HEK293T (cell line): ENCODE data around the gene ZFYVE21.
"Not testable (repeated sequence)": the region's sequence is repeated elsewhere in the genome, so short reads cannot be mapped to it uniquely, and the experiment has no call there.

Source experiments
- CTCF ChIA-PET: fragments of 350-600 bp; formaldehyde crosslinking; extraction: SDS; loops from one replicate; lab custom pipeline; 2021; ENCODE audit warnings: antibody characterized with exemption, inconsistent platforms; lab: Yijun Ruan, JAX
- POLR2A ChIA-PET: fragments of 350-600 bp; formaldehyde crosslinking; extraction: SDS; loops from one replicate; lab custom pipeline; 2020; ENCODE audit warnings: antibody characterized with exemption, inconsistent platforms; lab: Yijun Ruan, JAX
- DNase-seq: peaks from one replicate; pipeline ENCODE4 v3.0.0; 2012; ENCODE audit warnings: mixed read lengths; ENCODE audit errors: extremely low spot score
- ARNT ChIP-seq: fragments of 450-650 bp; IDR thresholded peaks from 2 replicates; pipeline ENCODE4 v1.6.1; 2017; ENCODE audit warnings: mild to moderate bottlenecking
- BHLHE40 ChIP-seq: fragments of 450-650 bp; IDR thresholded peaks from 2 replicates; pipeline ENCODE4 v1.6.1; 2016; ENCODE audit warnings: mild to moderate bottlenecking, moderate library complexity, borderline replicate concordance
- CTBP1 ChIP-seq: fragments of 450-650 bp; IDR thresholded peaks from 2 replicates; pipeline ENCODE4 v1.6.1; 2016; ENCODE audit warnings: borderline replicate concordance
- ELF4 ChIP-seq: fragments of 450-650 bp; IDR thresholded peaks from 2 replicates; pipeline ENCODE4 v1.6.1; 2017; ENCODE audit warnings: antibody characterized with exemption
- FOXA1 ChIP-seq: fragments of 450-650 bp; IDR thresholded peaks from 2 replicates; pipeline ENCODE4 v1.6.1; 2016; ENCODE audit warnings: mild to moderate bottlenecking
- FOXK2 ChIP-seq: fragments of 450-650 bp; IDR thresholded peaks from 2 replicates; pipeline ENCODE4 v1.6.1; 2016; ENCODE audit warnings: mild to moderate bottlenecking
- FOXM1 ChIP-seq: fragments of 450-650 bp; IDR thresholded peaks from 2 replicates; pipeline ENCODE4 v1.6.1; 2017; ENCODE audit warnings: mild to moderate bottlenecking, borderline replicate concordance
- HDGF ChIP-seq: fragments of 450-650 bp; IDR thresholded peaks from 2 replicates; pipeline ENCODE4 v1.6.1; 2017; ENCODE audit warnings: antibody characterized with exemption, borderline replicate concordance
- L3MBTL2 ChIP-seq: fragments of 450-650 bp; conservative IDR thresholded peaks from 2 replicates; pipeline ENCODE4 v1.6.1; 2016; ENCODE audit warnings: mild to moderate bottlenecking
- LEF1 ChIP-seq: fragments of 450-650 bp; IDR thresholded peaks from 2 replicates; pipeline ENCODE4 v1.6.1; 2017; ENCODE audit warnings: mild to moderate bottlenecking, borderline replicate concordance
- NFRKB ChIP-seq: fragments of 450-650 bp; IDR thresholded peaks from 2 replicates; pipeline ENCODE4 v1.6.1; 2016; ENCODE audit warnings: mild to moderate bottlenecking, moderate library complexity
- SP1 ChIP-seq: fragments of 450-650 bp; IDR thresholded peaks from 2 replicates; pipeline ENCODE4 v1.6.1; 2017
- SUZ12 ChIP-seq: fragments of 450-650 bp; IDR thresholded peaks from 2 replicates; pipeline ENCODE4 v1.6.1; 2016; ENCODE audit warnings: mild to moderate bottlenecking
- TARDBP ChIP-seq: fragments of 450-650 bp; IDR thresholded peaks from 2 replicates; pipeline ENCODE4 v1.6.1; 2016
- ZNF384 ChIP-seq: fragments of 450-650 bp; IDR thresholded peaks from 2 replicates; pipeline ENCODE4 v1.6.1; 2016
- TF ChIP-seq, protein P1 (sequence below): fragments of 450-650 bp; IDR thresholded peaks from 2 replicates; pipeline ENCODE4 v1.6.1; 2016

Gene ZFYVE21

DNA sequence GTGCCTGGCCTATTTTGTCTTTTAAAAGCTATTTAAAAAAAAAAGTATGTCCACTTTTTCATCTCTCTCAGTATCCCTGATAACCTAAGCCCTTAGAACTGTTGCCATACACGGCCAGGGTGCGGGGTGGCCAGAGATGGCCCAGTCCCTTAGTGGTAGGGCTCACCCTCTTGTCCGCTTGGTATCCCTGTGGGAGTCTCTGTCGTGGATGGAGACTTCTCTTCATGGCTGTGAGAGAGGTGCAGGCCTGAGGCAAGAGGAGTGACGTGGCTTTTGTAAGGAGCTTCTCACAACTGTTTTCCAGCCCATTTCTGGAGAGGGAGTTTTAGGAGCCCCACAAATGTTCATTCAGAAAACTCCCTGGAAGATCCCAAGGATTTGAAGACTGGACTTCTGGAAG lies 27.2 kb upstream of the ZFYVE21 start:
- no peak for TF ChIP-seq SP1
- no peak for TF ChIP-seq LEF1
- TF ChIP-seq SUZ12, result no peak
- TF ChIP-seq, protein P1, sequence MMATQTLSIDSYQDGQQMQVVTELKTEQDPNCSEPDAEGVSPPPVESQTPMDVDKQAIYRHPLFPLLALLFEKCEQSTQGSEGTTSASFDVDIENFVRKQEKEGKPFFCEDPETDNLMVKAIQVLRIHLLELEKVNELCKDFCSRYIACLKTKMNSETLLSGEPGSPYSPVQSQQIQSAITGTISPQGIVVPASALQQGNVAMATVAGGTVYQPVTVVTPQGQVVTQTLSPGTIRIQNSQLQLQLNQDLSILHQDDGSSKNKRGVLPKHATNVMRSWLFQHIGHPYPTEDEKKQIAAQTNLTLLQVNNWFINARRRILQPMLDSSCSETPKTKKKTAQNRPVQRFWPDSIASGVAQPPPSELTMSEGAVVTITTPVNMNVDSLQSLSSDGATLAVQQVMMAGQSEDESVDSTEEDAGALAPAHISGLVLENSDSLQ, result no peak
- no peak for TF ChIP-seq BHLHE40
- TF ChIP-seq L3MBTL2, result no peak
- no peak for TF ChIP-seq CTBP1
- no peak for TF ChIP-seq FOXK2
- no peak for TF ChIP-seq FOXM1
- no peak for TF ChIP-seq ELF4
- TF ChIP-seq NFRKB, result no peak
- TF ChIP-seq ZNF384, result no peak
- TF ChIP-seq HDGF, result no peak
- ChIA-PET CTCF (no interaction called here), POLR2A (no interaction called here)
- no peak for DNase-seq

DNA sequence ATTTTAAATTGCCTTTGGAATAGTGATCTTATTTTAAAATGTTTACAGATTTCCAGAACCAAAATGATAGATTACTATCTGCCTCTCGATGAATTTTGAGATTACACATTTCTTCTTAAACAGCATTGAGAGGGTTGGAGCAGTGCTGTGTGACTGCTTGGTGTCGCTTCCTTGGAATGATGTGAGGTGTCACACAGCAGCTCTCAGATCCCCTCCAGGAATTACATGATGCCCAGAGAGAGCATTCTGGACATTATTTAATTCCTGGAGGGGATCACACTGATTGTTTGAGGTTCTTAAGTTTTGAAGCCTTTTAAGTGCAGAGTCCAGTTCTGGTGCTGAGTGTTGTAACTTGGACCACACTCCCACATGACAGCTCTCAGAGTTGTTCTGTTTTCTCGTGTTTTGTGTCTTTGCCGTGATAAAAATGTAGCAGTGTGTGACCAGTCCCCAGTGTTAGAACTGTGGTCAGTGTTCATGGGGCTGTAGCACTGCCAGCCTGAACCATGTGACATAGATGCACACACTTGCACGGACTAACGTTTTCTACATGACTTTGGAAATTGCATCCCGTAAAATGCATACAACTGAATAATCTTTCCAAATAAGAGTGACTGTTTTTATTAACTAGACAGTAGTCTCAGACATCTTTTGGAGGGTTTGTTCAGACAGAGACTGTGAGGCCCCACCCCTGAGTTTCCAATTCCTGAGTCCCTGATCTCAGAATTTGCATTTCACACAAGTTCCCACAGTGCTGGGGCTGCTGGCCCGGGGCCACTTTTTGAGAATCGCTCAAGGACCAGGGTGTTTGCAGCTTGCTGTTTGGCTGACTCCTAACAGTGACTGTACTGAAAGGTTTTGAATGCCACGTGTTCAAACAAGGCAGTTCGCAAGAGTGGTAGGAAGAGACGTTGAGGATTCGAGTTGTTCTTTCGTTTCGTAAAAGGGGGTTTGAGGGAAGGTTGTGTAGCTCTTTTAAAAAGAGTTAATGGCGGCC lies 26.4 kb upstream of the ZFYVE21 start:
- no peak for TF ChIP-seq BHLHE40
- TF ChIP-seq L3MBTL2, result no peak
- no peak for TF ChIP-seq HDGF
- TF ChIP-seq ELF4, result no peak
- TF ChIP-seq FOXA1, result no peak
- TF ChIP-seq ZNF384, result no peak
- no peak for TF ChIP-seq SUZ12
- TF ChIP-seq FOXK2, result no peak
- no peak for DNase-seq
- CTCF ChIA-PET, result interaction anchor here (0.6 kb wide), 1 partner anchor 110 kb away, joined by 6 read pairs; no protein-coding TSS in a partner anchor
- POLR2A ChIA-PET, result no interaction called here

GRCh38 chr14:103690332-103690731 lies 25.3 kb upstream of the ZFYVE21 start:
- TF ChIP-seq FOXA1, result no peak
- no peak for TF ChIP-seq NFRKB
- TF ChIP-seq HDGF, result no peak
- TF ChIP-seq BHLHE40, result no peak
- no peak for TF ChIP-seq ZNF384
- CTCF ChIA-PET, result interaction anchor here (0.6 kb wide), 1 partner anchor 111 kb away, joined by 6 read pairs; no protein-coding TSS in a partner anchor
- POLR2A ChIA-PET, result no interaction called here
- DNase-seq, result no peak

DNA sequence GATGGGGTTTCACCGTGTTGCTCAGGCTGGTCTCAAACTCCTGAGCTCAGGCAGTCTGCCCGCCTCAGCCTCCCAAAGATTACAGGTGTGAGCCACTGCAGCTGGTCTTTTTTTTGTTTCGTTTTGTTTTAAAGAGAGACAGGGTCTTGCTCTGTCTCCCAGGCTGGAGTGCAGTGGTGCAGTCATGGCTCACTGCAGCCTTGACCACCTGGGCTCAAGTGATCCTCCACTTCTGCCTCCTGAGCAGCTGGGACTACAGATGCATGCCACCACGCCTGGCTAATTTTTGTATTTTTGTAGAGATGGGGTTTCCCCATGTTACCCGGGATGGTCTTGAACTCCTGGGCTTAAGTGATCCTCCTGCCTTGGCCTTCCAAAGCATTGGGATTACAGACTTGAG lies 24.0 kb upstream of the ZFYVE21 start:
- DNase-seq, CTCF ChIA-PET: not testable (repeated sequence)
- POLR2A ChIA-PET, result interaction anchor here (1.0 kb wide), 1 partner anchor 24 kb away, joined by 4 read pairs; the partner anchor contains the start of genes XRCC3 and ZFYVE21

GRCh38 chr14:103692159-103692558 lies 23.5 kb upstream of the ZFYVE21 start:
- TF ChIP-seq ARNT (no peak), TARDBP (no peak), SUZ12 (no peak), L3MBTL2 (no peak), HDGF (no peak)
- CTCF ChIA-PET, result no interaction called here
- no peak for DNase-seq
- POLR2A ChIA-PET, result interaction anchor here (1.0 kb wide), 1 partner anchor 23 kb away, joined by 4 read pairs; the partner anchor contains the start of genes XRCC3 and ZFYVE21

GRCh38 chr14:103692871-103693270 lies 22.7 kb upstream of the ZFYVE21 start:
- no peak for DNase-seq
- TF ChIP-seq SP1 (no peak), FOXK2 (no peak), FOXM1 (no peak), LEF1 (no peak), SUZ12 (no peak), HDGF (no peak), TARDBP (no peak), CTBP1 (no peak), FOXA1 (no peak), L3MBTL2 (no peak), ELF4 (no peak), ARNT (no peak), NFRKB (no peak), ZNF384 (no peak)
- TF ChIP-seq, protein P1, result no peak
- ChIA-PET POLR2A (no interaction called here), CTCF (no interaction called here)

GRCh38 chr14:103693515-103693914 lies 22.1 kb upstream of the ZFYVE21 start:
- TF ChIP-seq FOXM1 (no peak), BHLHE40 (no peak), LEF1 (no peak), FOXK2 (no peak), ELF4 (no peak), FOXA1 (no peak), CTBP1 (no peak), SP1 (no peak), TARDBP (no peak), SUZ12 (no peak), NFRKB (no peak), HDGF (no peak), ARNT (no peak), ZNF384 (no peak)
- TF ChIP-seq, protein P1, result no peak
- CTCF ChIA-PET, result no interaction called here

More at GRCh38 chr14:103693515-103693914, 22.1 kb upstream of the ZFYVE21 start:
- DNase-seq, result no peak
- POLR2A ChIA-PET, result no interaction called here
